HepG2 (cell line): ENCODE measurements around the gene TRIM67. TPM values are rescaled to one million over a fixed set of nuclear protein-coding genes. Genes with fewer than 3 reads are reported as not detected.

Source experiments
- ATAC-seq: fragments of 200-7000 bp; cut with Tn5 transposase; 3 replicates; pipeline ENCODE4 v1.9.1; 2020; ENCODE audit warnings: mild to moderate bottlenecking, moderate library complexity
- BruUV-seq: library from RNA; stranded (reverse); fragments of 400-500 nt; replicated peaks from 2 replicates; lab custom pipeline; 2021; lab: Mats Ljungman, UMichigan
- CTCF ChIA-PET: fragments of 300-600 bp; formaldehyde crosslinking; extraction: SDS; loops from one replicate; lab custom pipeline; 2021; ENCODE audit warnings: low total read pairs, inconsistent platforms, low intra/inter-chr PET ratio; lab: Yijun Ruan, JAX
- POLR2A ChIA-PET: fragments of 350-600 bp; sonication (Branson Sonifier 250); formaldehyde crosslinking; loops from one replicate; lab custom pipeline; 2020; ENCODE audit warnings: antibody characterized with exemption, inconsistent platforms; lab: Yijun Ruan, JAX
- DNase-seq: peaks from one replicate; pipeline ENCODE4 v3.0.0-alpha.2; 2015; ENCODE audit warnings: low spot score
- FAIRE-seq: peaks from 3 replicates; lab custom pipeline; 2011; peaks lifted over from hg19 to GRCh38; lab: Jason Lieb, UNC
- H2AFZ ChIP-seq: one replicate; pipeline ENCODE4 v1.6.1; 2011; ENCODE audit warnings: low read length, inconsistent platforms
- H3K27ac ChIP-seq: fragments of 300-600 bp; 3 replicates; pipeline ENCODE4 v1.8.0; 2011; ENCODE audit warnings: mixed run types, mild to moderate bottlenecking, mixed read lengths, low read length, inconsistent platforms; ENCODE audit not compliant: insufficient read depth; ENCODE audit errors: extremely low read length
- H3K27me3 ChIP-seq, 2 experiments: fragments of 200-600 bp in 1 of 2; 2 replicates in 1 of 2; 3 replicates in 1 of 2; pipeline versions ENCODE4 v1.6.0 to v1.8.0; 2011; ENCODE audit warnings: low read length in 2 of 2, mild to moderate bottlenecking in 2 of 2, moderate library complexity in 2 of 2, inconsistent platforms in 1 of 2; ENCODE audit not compliant: insufficient read depth in 2 of 2, control insufficient read depth in 1 of 2
- H3K36me3 ChIP-seq, 2 experiments: fragments of 200-600 bp in 1 of 2; replicated peaks in 1 of 2; 2 replicates in 1 of 2; 3 replicates in 1 of 2; pipeline versions ENCODE4 v1.5.1 to v1.8.0; 2011; ENCODE audit warnings: low read length in 2 of 2, inconsistent platforms in 1 of 2; ENCODE audit not compliant: insufficient read depth in 2 of 2, control insufficient read depth in 1 of 2
- H3K4me1 ChIP-seq: 2 replicates; pipeline ENCODE4 v1.5.1; 2012; ENCODE audit warnings: low read length, inconsistent platforms; ENCODE audit not compliant: insufficient read depth
- H3K4me2 ChIP-seq: 2 replicates; pipeline ENCODE4 v1.6.0; 2011; ENCODE audit warnings: low read depth, low read length, inconsistent platforms
- H3K4me3 ChIP-seq, 3 experiments: fragments of 200-600 bp in 1 of 3; sonication (generic), shearing (Covaris generic) in 1 of 3; replicated peaks in 1 of 3; 2 replicates each; pipeline ENCODE4 v1.5.1; 2011 to 2016; ENCODE audit warnings: low read length in 3 of 3, inconsistent platforms in 2 of 3, low read depth in 2 of 3, mild to moderate bottlenecking in 2 of 3, control low read depth in 1 of 3, mixed read lengths in 1 of 3; ENCODE audit not compliant: insufficient read depth in 1 of 3
- H3K79me2 ChIP-seq: one replicate; pipeline ENCODE4 v1.6.1; 2011; ENCODE audit warnings: low read length, inconsistent platforms; ENCODE audit not compliant: insufficient read depth
- H3K9ac ChIP-seq: 2 replicates; pipeline ENCODE4 v1.6.0; 2011; ENCODE audit warnings: mild to moderate bottlenecking, low read depth, low read length, inconsistent platforms; ENCODE audit not compliant: insufficient read depth
- H3K9me3 ChIP-seq: 2 replicates; pipeline ENCODE4 v1.5.1; 2012; ENCODE audit warnings: mild to moderate bottlenecking, low read length
- H4K20me1 ChIP-seq: 2 replicates; pipeline ENCODE4 v1.6.0; 2011; ENCODE audit warnings: inconsistent platforms, mild to moderate bottlenecking, low read length, moderate library complexity; ENCODE audit not compliant: insufficient read depth
- ADNP ChIP-seq: sonication (generic); formaldehyde crosslinking; IDR thresholded peaks from 2 replicates; pipeline ENCODE4 v1.4.0; 2020; ENCODE audit warnings: missing genetic modification reagents
- AHR ChIP-seq: IDR thresholded peaks from 2 replicates; pipeline ENCODE4 v1.6.1; 2018; ENCODE audit warnings: missing genetic modification reagents, missing compliant biosample characterization
- ARHGAP35 ChIP-seq: sonication (generic); formaldehyde crosslinking; IDR thresholded peaks from 2 replicates; pipeline ENCODE4 v1.9.0; 2022; ENCODE audit warnings: mild to moderate bottlenecking, inconsistent platforms, moderate library complexity, missing genetic modification reagents, borderline replicate concordance
- GTF3A ChIP-seq: sonication (generic); formaldehyde crosslinking; conservative IDR thresholded peaks from 2 replicates; pipeline ENCODE4 v1.4.0; 2020; ENCODE audit warnings: mild to moderate bottlenecking, missing genetic modification reagents
- LRRFIP1 ChIP-seq: sonication (generic); formaldehyde crosslinking; conservative IDR thresholded peaks from 2 replicates; pipeline ENCODE4 v1.4.0; 2020; ENCODE audit warnings: missing genetic modification reagents
- MAFK ChIP-seq, 2 experiments: IDR thresholded peaks in 1 of 2; conservative IDR thresholded peaks in 1 of 2; 2 replicates each; pipeline ENCODE4 v1.6.1; 2011; ENCODE audit warnings: improper control_type of control experiment in 2 of 2, low read length in 2 of 2
- MIER2 ChIP-seq: IDR thresholded peaks from 2 replicates; pipeline ENCODE4 v1.6.1; 2016; ENCODE audit warnings: missing biosample characterization, missing genetic modification reagents
- MIER3 ChIP-seq: IDR thresholded peaks from 2 replicates; pipeline ENCODE4 v1.6.1; 2016; ENCODE audit warnings: missing compliant biosample characterization, borderline replicate concordance
- MLLT10 ChIP-seq: sonication (generic); formaldehyde crosslinking; IDR thresholded peaks from 2 replicates; pipeline ENCODE4 v1.4.0; 2020; ENCODE audit warnings: missing genetic modification reagents
- NRL ChIP-seq: sonication (generic); formaldehyde crosslinking; IDR thresholded peaks from 2 replicates; pipeline ENCODE4 v1.5.0; 2020; ENCODE audit warnings: missing genetic modification reagents, mild to moderate bottlenecking, moderate library complexity, borderline replicate concordance
- RARA ChIP-seq: IDR thresholded peaks from 2 replicates; pipeline ENCODE4 v1.6.1; 2016; ENCODE audit warnings: missing genetic modification reagents, missing compliant biosample characterization
- REXO4 ChIP-seq: sonication (generic); formaldehyde crosslinking; IDR thresholded peaks from 2 replicates; pipeline ENCODE4 v1.8.0; 2022; ENCODE audit warnings: missing genetic modification reagents, mild to moderate bottlenecking, borderline replicate concordance
- SAP130 ChIP-seq: IDR thresholded peaks from 2 replicates; pipeline ENCODE4 v1.6.1; 2016; ENCODE audit warnings: low read depth
- SMARCE1 ChIP-seq: fragments of 450-650 bp; IDR thresholded peaks from 2 replicates; pipeline ENCODE4 v1.6.1; 2017; ENCODE audit warnings: borderline replicate concordance
- SRSF4 ChIP-seq: fragments of 200-400 bp; formaldehyde crosslinking; IDR thresholded peaks from one replicate; pipeline ENCODE4 v1.6.1; 2018; ENCODE audit warnings: mild to moderate bottlenecking, low read depth, low read length, moderate library complexity; ENCODE audit not compliant: poor library complexity, severe bottlenecking
- ZNF20 ChIP-seq: sonication (generic); formaldehyde crosslinking; IDR thresholded peaks from 2 replicates; pipeline ENCODE4 v1.4.0; 2020; ENCODE audit warnings: mild to moderate bottlenecking, moderate library complexity, missing genetic modification reagents
- ZNF549 ChIP-seq: sonication (generic); formaldehyde crosslinking; IDR thresholded peaks from 2 replicates; pipeline ENCODE4 v1.5.0; 2020; ENCODE audit warnings: missing genetic modification reagents
- ZNF883 ChIP-seq: sonication (generic); formaldehyde crosslinking; IDR thresholded peaks from 2 replicates; pipeline ENCODE4 v1.5.1; 2020; ENCODE audit warnings: mild to moderate bottlenecking, missing genetic modification reagents; ENCODE audit errors: not compliant biosample characterization
- WGBS: methylation state at CpG from one replicate; pipeline ENCODE4 v1.1.6; 2017; ENCODE audit warnings: low lambda C conversion rate; 5-methylcytosine and 5-hydroxymethylcytosine counted together
- in situ Hi-C: cut with HindIII; loops from 2 replicates; pipeline ENCODE4 v1.10.0; 2017; ENCODE audit warnings: low pct_unique_long_range_greater_than_20kb; ENCODE audit not compliant: extremely low pct_ligation_motif_present
- intact Hi-C: fragments of 100-400 bp; cut with micrococcal nuclease; formaldehyde crosslinking; loops from one replicate; pipeline ENCODE4 v1.10.0; 2022; ENCODE audit not compliant: unreplicated experiment
- polyA plus RNA-seq, 8 experiments: library from polyadenylated mRNA; depleted of rRNA in 3 of 8; stranded (reverse) in 7 of 8; unstranded in 1 of 8; fragments of >200 nt; fragmentation: Illumina TruSeq in 4 of 8; extraction: Trizol in 4 of 8; gene quantifications; 2 replicates each; pipeline versions ENCODE4 v1.2.1 to v1.2.3, GENCODE V29; 2011 to 2016; ENCODE audit warnings: low read depth in 4 of 8, missing spikeins in 1 of 8, mixed read lengths in 1 of 8; ENCODE audit not compliant: insufficient read depth in 1 of 8
- total RNA-seq, 5 experiments: library from RNA; depleted of rRNA; stranded (reverse); fragments of >200 nt; fragmentation: Illumina TruSeq; extraction: Trizol; gene quantifications; 2 replicates each; pipeline ENCODE4 v1.2.3, GENCODE V29; 2016; ENCODE audit warnings: low read depth in 1 of 5
- TF ChIP-seq, protein P1 (sequence below), 2 experiments: IDR thresholded peaks; 2 replicates each; pipeline ENCODE4 v1.6.1; 2011 to 2012; ENCODE audit warnings: low read length in 2 of 2, borderline replicate concordance in 1 of 2, low read depth in 1 of 2, mild to moderate bottlenecking in 1 of 2, moderate library complexity in 1 of 2

Gene TRIM67
- total and polyA plus RNA-seq, 2 of the 13 experiments (the other 11 are each of a cell fraction or from before 2014, with no cell fraction given) = not detected

DNA sequence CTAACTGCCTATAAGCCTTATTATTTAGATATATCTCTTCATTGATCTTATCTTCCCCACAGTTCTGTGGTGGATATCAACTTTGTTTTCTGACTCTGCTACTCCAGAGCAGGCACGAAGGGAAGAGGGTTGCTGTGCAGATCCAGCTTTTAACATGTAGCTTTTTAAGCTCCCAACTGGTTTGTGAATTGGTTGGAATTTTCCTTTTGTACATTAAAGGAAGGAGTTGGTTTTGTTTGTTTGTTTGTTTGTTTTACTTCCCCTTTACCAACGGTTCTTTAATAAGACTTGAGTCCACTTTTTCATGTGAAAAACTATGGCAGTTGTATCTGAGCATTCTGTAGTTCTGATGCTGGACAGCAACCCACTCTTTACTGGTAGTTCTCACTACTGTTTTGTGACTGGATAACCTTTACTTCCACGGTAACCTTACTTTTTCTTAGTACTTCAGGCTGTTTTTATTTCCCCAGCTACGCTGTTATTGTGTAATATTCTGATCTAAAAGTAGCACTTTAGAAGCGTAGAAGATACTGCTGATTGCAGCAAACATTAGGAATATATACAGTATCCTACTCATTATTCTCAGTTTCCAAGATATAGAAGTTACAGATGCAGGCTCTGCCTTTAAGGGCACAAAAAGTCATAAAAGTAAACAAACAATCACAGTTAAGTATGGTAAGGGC is 80.8 kb downstream of the TRIM67 start:
- POLR2A ChIA-PET = interaction anchor here (1.2 to 3.5 kb wide), 4 partner anchors 9 to 153 kb away, joined by 3 to 22 read pairs (median 6); no protein-coding TSS in a partner anchor
- DNase-seq (no peak), ATAC-seq (no peak), FAIRE-seq (no peak)
- peak overlapping the region; percentile 93 for H3K9ac ChIP-seq
- peaks cover 75% of the 10 kb centered on the region for H3K4me1 ChIP-seq
- in situ Hi-C loops = no loop called here
- peaks cover 3% of the 10 kb centered on the region for H4K20me1 ChIP-seq
- peak overlapping the region; percentile 90 for H3K4me2 ChIP-seq
- WGBS = 28% methylated on average over 5 of the region's 5 CpGs
- peak overlapping the region; percentile 88 for H3K27ac ChIP-seq
- no peaks in the 10 kb centered on the region; a peak in 1 of 5 replicates for H3K27me3 ChIP-seq
- intact Hi-C loops = loop anchor here (5.0 kb wide), 1 partner anchor 95 kb away; the partner anchor contains the start of genes EXOC8 and SPRTN
- CTCF ChIA-PET = no interaction called here
- peaks cover 92% of the 10 kb centered on the region for H3K79me2 ChIP-seq
- no peak overlapping the region for H2AFZ ChIP-seq
- BruUV-seq = no TSS peak
- H3K36me3 ChIP-seq = peaks cover 5 to 14% of the 10 kb centered on the region in 2 experiments; a peak in 4 of 5 replicates
- peak overlapping the region; percentile 89 to 99 (median 93) for H3K4me3 ChIP-seq
- H3K9me3 ChIP-seq = no peaks in the 10 kb centered on the region
- peak; percentile 31; the same call in 1 of the 2 replicates for TF ChIP-seq SAP130
- no peak for TF ChIP-seq ZNF883
- no peak for TF ChIP-seq MIER3 (CRISPR knock-in tag)
- no peak for TF ChIP-seq AHR (CRISPR knock-in tag)
- no peak for TF ChIP-seq SRSF4
- TF ChIP-seq, protein P1, sequence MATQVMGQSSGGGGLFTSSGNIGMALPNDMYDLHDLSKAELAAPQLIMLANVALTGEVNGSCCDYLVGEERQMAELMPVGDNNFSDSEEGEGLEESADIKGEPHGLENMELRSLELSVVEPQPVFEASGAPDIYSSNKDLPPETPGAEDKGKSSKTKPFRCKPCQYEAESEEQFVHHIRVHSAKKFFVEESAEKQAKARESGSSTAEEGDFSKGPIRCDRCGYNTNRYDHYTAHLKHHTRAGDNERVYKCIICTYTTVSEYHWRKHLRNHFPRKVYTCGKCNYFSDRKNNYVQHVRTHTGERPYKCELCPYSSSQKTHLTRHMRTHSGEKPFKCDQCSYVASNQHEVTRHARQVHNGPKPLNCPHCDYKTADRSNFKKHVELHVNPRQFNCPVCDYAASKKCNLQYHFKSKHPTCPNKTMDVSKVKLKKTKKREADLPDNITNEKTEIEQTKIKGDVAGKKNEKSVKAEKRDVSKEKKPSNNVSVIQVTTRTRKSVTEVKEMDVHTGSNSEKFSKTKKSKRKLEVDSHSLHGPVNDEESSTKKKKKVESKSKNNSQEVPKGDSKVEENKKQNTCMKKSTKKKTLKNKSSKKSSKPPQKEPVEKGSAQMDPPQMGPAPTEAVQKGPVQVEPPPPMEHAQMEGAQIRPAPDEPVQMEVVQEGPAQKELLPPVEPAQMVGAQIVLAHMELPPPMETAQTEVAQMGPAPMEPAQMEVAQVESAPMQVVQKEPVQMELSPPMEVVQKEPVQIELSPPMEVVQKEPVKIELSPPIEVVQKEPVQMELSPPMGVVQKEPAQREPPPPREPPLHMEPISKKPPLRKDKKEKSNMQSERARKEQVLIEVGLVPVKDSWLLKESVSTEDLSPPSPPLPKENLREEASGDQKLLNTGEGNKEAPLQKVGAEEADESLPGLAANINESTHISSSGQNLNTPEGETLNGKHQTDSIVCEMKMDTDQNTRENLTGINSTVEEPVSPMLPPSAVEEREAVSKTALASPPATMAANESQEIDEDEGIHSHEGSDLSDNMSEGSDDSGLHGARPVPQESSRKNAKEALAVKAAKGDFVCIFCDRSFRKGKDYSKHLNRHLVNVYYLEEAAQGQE (IDR thresholded peaks at IDR 0.05; ENCODE audit: borderline replicate concordance in 1 of 2, low read depth in 1 of 2, low read length in 2 of 2) = peak; percentile 20 to 90
- no peak for TF ChIP-seq ADNP
- peak; percentile 87 for TF ChIP-seq MIER2
- no peak for TF ChIP-seq MLLT10
- no peak for TF ChIP-seq NRL (CRISPR knock-in tag)
- TF ChIP-seq REXO4 = no peak
- no peak for TF ChIP-seq GTF3A (CRISPR knock-in tag)
- no peak for TF ChIP-seq MAFK (conservative IDR thresholded peaks at IDR 0.05 in 1 of 2, IDR thresholded peaks at IDR 0.05 in 1 of 2; ENCODE audit: low read length in 2 of 2)
- no peak for TF ChIP-seq ARHGAP35 (CRISPR knock-in tag)
- no peak for TF ChIP-seq LRRFIP1 (CRISPR knock-in tag)
- TF ChIP-seq ZNF20 (CRISPR knock-in tag) = no peak
- TF ChIP-seq RARA (CRISPR knock-in tag) = no peak
- TF ChIP-seq SMARCE1 = no peak
- no peak for TF ChIP-seq ZNF549 (CRISPR knock-in tag)
